Lung (tissue), 12 donors: ENCODE results near the gene SLC32A1. TPM values are rescaled to one million over a fixed set of nuclear protein-coding genes. Genes with fewer than 3 reads are reported as not detected.

Source experiments
- ATAC-seq: fragments of 200-7000 bp; cut with Tn5 transposase; one replicate; pipeline ENCODE4 v1.9.1; 2020; ENCODE audit warnings: moderate number of reproducible peaks; ENCODE audit not compliant: insufficient read depth, low FRiP score
- DNase-seq, 3 donors: peaks; one replicate each; pipeline ENCODE4 v3.0.0-alpha.2; 2013 to 2017
- H3K27ac ChIP-seq, 2 donors: one replicate each; pipeline ENCODE4 v1.5.1; 2013; ENCODE audit warnings: mild to moderate bottlenecking in 2 of 2, moderate library complexity in 2 of 2, control low read depth in 1 of 2, inconsistent platforms in 1 of 2, low read depth in 1 of 2, low read length in 1 of 2
- H3K27me3 ChIP-seq, 3 donors: one replicate each; pipeline ENCODE4 v1.5.1; 2013; ENCODE audit warnings: low read length in 2 of 3; ENCODE audit not compliant: control insufficient read depth in 3 of 3, insufficient read depth in 3 of 3
- H3K36me3 ChIP-seq, 4 donors: one replicate each; pipeline ENCODE4 v1.5.1; 2013; ENCODE audit warnings: low read length in 4 of 4, mild to moderate bottlenecking in 1 of 4, moderate library complexity in 1 of 4; ENCODE audit not compliant: control insufficient read depth in 4 of 4, insufficient read depth in 4 of 4
- H3K4me1 ChIP-seq, 5 donors: one replicate each; pipeline ENCODE4 v1.5.1; 2013; ENCODE audit warnings: low read length in 5 of 5, mild to moderate bottlenecking in 2 of 5, moderate library complexity in 1 of 5; ENCODE audit not compliant: control insufficient read depth in 5 of 5, insufficient read depth in 5 of 5
- H3K4me3 ChIP-seq: one replicate; pipeline ENCODE4 v1.5.1; 2013; ENCODE audit warnings: mild to moderate bottlenecking, control low read depth, moderate library complexity
- H3K9ac ChIP-seq, 2 donors: one replicate each; pipeline ENCODE4 v1.5.1; 2013; ENCODE audit warnings: low read length in 2 of 2, control low read depth in 1 of 2; ENCODE audit not compliant: insufficient read depth in 1 of 2
- H3K9me3 ChIP-seq, 4 donors: one replicate each; pipeline ENCODE4 v1.5.1; 2013; ENCODE audit warnings: low read length in 3 of 4, mild to moderate bottlenecking in 1 of 4, moderate library complexity in 1 of 4; ENCODE audit not compliant: control insufficient read depth in 4 of 4, insufficient read depth in 3 of 4
- CTCF ChIP-seq: IDR thresholded peaks from 2 replicates; pipeline ENCODE4 v1.5.1; 2012; ENCODE audit warnings: mild to moderate bottlenecking; ENCODE audit errors: control extremely low read depth, extremely low read depth
- WGBS, 2 donors: extraction: QIAGEN DNeasy Blood & Tissue Kit; methylation state at CpG; one replicate each; pipeline ENCODE4 v1.1.7; 2013; 5-methylcytosine and 5-hydroxymethylcytosine counted together
- polyA plus RNA-seq, 2 donors: library from polyadenylated mRNA; stranded (reverse); fragments of 200-250 nt; gene quantifications; one replicate each; pipeline ENCODE4 v1.2.1, GENCODE V29; 2013
- total RNA-seq, 2 donors: library from RNA; depleted of rRNA in 1 of 2; stranded (reverse); fragments of >200 nt in 1 of 2; gene quantifications; one replicate each; pipeline ENCODE4 v1.2.1, GENCODE V29; 2014 to 2021
- donor health status: control.
- donor health status: control.
- donor health status: Bipolar disorder and iron deficiency.
- donor health status: healthy.
- donor health status: DM: yes; HTN: yes; CAD: no.

The SLC32A1 gene
- total and polyA plus RNA-seq, 4 donors = not detected

DNA sequence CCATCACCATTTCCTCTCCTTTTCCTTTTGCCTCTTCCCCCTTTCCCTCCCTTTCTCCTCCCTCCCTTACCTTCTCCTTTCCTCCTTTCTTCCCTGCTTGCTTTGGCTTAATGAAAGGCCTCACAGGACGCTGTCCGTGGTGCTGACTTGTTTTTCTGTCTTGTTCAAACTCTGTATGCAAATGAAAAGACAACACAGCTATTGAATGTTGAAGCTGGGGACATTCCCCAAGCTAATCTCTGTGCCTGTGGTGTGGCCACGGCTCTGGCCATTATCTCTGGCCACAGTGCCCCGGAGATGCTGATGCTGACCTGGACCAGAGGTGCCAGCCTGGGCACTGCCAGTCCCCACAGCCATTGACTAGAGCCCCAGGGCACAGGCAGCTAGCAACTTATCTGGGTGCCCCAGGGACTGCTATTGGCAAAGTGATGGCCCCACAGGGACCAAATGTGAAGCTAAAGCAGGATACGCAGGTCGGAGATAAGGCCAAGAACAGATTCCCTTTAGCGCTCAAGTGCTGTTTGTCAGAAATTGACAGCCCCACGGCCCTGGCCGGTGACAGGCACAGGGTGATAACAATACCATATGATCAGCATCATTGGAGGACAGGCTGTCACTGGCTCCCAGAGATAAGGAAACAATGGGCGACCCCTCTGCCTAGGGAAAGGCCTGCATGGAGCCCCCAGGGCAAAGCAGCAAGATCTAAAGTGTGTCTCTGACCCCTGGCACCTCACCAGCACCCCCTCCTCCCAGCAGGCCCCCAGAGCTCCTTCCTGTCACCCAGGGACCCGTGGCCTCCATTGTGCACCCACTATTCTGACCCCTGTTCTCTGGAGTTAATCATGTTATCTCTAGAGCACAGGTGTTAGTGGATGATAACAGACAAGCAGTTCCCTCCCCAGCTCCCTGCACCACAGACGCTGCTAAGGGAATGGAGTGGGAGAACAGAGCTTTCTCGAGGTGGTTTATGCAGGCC lies 31.6 kb upstream of the SLC32A1 start:
- peak; percentile 75 to 88 (median 79) for DNase-seq
- H3K27me3 ChIP-seq = peaks cover 0 to 5% (median 0%) of the 10 kb centered on the region in 3 donors
- no peak for ATAC-seq

GRCh38 chr20:38697306-38697705 lies 27.0 kb upstream of the SLC32A1 start:
- ATAC-seq = no peak
- no peak overlapping the region for H3K27ac ChIP-seq
- WGBS, 2 donors = 73 to 83% methylated on average over 9 of the region's 9 CpGs
- peaks cover 0 to 5% (median 0%) of the 10 kb centered on the region in 4 donors for H3K9me3 ChIP-seq
- no peak overlapping the region for H3K9ac ChIP-seq
- H3K36me3 ChIP-seq = no peaks in the 10 kb centered on the region
- no peaks in the 10 kb centered on the region for H3K4me1 ChIP-seq
- DNase-seq = no peak
- no peak for TF ChIP-seq CTCF
- H3K4me3 ChIP-seq = no peak overlapping the region
- peaks cover 0 to 5% (median 0%) of the 10 kb centered on the region in 3 donors for H3K27me3 ChIP-seq

More for the DNA sequence above, 31.6 kb upstream of the SLC32A1 start:
- Histone ChIP-seq H3K27ac (no peak overlapping the region), H3K9me3 (peaks cover 0 to 2% (median 0%) of the 10 kb centered on the region in 4 donors), H3K4me3 (no peak overlapping the region), H3K4me1 (no peaks in the 10 kb centered on the region), H3K36me3 (no peaks in the 10 kb centered on the region), H3K9ac (no peak overlapping the region)
- no peak for TF ChIP-seq CTCF
- 19 to 21% methylated on average over 13 of the region's 13 CpGs for WGBS, 2 donors

- Histone ChIP-seq H3K4me1 (no peaks in the 10 kb centered on the region), H3K9me3 (peaks cover 0 to 5% (median 0%) of the 10 kb centered on the region in 4 donors), H3K9ac (no peak overlapping the region), H3K27me3 (peaks cover 0 to 5% (median 0%) of the 10 kb centered on the region in 3 donors), H3K4me3 (no peak overlapping the region), H3K27ac (no peak overlapping the region), H3K36me3 (no peaks in the 10 kb centered on the region)
- TF ChIP-seq CTCF = no peak
- DNase-seq (no peak), ATAC-seq (no peak)
- WGBS, 2 donors = 81% methylated on average over 15 of the region's 15 CpGs
These were observed 25.7 kb upstream of the SLC32A1 start for GRCh38 chr20:38698541-38698940.
